ENCODE results near the gene LAPTM5.

Gene LAPTM5, protein sequence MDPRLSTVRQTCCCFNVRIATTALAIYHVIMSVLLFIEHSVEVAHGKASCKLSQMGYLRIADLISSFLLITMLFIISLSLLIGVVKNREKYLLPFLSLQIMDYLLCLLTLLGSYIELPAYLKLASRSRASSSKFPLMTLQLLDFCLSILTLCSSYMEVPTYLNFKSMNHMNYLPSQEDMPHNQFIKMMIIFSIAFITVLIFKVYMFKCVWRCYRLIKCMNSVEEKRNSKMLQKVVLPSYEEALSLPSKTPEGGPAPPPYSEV

DNA sequence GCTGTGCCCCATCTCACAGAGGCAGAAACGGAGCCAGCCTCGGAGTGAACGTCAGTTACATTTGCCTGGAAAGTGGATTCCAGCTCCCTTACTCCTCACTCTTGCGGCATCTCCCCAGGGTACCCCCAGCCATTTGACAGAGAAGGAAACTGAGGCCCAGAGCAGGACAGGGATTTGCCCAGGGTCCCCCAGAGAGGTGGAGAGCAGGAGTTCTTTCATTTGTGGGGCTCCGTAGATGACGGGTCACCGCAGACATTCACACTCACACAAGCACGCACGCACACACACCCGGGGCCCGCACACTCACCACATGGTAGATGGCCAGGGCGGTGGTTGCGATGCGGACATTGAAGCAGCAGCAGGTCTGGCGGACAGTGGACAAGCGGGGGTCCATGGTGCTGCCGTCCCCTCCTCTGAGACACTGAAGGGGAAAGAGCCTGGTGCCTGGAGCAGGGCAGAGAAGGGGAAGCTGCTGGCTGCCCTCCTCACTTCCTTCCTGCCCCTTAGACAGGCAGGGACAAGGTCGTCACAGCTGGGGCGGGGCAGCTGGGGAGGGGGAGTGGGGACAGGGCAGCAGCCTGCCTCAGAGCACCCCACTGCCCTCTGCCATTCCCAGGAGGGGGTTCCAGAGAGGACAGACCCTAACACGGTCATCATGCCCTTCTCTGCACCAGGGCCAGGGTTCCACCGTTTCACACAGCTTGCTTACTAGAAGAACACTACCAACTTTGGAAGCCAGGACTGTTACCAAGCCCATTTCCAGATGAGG is at the start of gene LAPTM5:
TSS of gene LAPTM5 (minus strand) at position 423 of the 769 bp plus-strand sequence. CDS start at position 394, 29 bp downstream.
- no peak for DNase-seq (ENCODE audit: low spot score)
- TF ChIP-seq, protein P1, sequence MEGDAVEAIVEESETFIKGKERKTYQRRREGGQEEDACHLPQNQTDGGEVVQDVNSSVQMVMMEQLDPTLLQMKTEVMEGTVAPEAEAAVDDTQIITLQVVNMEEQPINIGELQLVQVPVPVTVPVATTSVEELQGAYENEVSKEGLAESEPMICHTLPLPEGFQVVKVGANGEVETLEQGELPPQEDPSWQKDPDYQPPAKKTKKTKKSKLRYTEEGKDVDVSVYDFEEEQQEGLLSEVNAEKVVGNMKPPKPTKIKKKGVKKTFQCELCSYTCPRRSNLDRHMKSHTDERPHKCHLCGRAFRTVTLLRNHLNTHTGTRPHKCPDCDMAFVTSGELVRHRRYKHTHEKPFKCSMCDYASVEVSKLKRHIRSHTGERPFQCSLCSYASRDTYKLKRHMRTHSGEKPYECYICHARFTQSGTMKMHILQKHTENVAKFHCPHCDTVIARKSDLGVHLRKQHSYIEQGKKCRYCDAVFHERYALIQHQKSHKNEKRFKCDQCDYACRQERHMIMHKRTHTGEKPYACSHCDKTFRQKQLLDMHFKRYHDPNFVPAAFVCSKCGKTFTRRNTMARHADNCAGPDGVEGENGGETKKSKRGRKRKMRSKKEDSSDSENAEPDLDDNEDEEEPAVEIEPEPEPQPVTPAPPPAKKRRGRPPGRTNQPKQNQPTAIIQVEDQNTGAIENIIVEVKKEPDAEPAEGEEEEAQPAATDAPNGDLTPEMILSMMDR (IDR thresholded peaks at IDR 0.05; ENCODE audit: extremely low read depth, missing control alignments), result no peak

DNA sequence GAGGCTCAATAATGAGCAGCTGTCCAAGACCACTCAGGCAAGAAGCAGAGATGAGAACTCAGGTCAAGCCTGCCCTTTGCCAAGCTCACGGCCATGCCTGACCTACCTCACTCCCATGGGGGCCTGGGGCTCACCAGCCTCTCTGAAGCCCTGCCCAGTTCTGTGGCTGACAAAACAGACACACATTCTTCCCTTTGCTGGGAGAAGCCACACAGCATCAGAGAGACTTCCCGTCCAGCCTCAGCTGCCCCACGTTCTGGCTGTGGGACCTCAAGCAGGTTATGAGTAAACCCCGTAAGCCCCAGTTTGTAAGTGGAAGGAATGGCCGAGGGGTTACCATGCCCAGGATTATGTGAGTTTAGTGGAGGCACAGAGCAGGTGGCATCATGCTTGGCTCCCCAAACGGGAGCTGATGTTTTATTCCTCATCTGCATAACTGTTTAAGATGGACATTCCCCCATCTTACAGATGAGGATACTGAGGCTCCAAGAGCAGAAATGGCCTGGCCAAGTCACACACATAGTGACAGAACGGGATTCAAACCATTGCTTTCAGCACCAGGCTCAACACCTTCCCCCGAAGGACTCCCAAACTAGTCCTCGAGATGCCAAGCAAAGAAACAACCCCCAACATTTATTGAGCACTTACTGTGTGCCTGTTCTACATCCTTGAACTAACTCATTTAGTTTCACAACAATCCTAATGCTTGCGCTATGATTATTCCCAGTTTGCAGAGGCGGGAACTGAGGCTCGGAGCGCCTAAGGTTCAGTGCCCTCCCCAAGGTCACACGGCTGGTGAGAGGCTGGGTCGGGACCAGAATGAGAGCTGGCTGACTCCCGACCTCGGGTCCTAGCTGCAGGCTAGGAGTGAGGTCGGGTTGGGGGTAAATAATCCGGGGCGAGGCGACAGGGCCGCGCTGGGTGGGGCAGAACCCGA is 49.1 kb upstream of the LAPTM5 start:
- TF ChIP-seq, protein P1 (IDR thresholded peaks at IDR 0.05; ENCODE audit: extremely low read depth, missing control alignments), result no peak
- no peak for DNase-seq (ENCODE audit: low spot score)

DNA sequence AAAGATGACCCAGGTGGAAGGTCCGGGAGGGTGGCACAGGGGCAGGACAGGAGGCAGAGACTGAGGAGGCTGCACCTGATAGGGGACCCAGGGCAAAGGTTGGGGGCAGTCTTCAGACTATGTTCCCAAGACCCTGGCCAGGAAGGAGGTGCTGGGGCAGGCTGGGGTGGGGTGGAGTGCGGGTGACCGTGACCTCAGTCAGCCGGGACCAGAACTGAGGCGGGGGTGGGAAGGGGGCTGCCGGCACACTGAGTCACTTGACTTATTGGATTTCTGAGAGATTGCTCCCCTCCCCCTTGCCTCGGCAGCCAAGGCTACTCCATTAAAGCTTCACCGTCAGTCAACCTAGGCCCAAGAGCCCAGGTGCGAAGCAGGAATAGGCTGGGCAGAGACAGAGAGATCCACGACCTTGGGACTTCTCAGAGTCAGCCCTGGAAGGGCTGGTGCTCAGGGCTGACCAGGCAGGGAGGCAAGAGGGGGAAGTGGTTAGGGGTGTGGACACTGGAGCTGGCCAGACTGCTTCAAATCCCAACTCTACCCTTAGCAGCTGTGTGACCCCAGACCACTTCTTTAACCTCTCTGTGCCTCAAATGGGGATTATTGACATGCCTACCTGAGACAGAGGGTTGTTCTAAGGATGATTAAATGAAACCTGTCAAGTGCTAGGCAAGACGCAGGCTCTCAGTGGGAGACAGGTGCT is 47.9 kb upstream of the LAPTM5 start:
- DNase-seq (ENCODE audit: low spot score), result no peak
- TF ChIP-seq, protein P1 (IDR thresholded peaks at IDR 0.05; ENCODE audit: extremely low read depth, missing control alignments), result no peak

DNA sequence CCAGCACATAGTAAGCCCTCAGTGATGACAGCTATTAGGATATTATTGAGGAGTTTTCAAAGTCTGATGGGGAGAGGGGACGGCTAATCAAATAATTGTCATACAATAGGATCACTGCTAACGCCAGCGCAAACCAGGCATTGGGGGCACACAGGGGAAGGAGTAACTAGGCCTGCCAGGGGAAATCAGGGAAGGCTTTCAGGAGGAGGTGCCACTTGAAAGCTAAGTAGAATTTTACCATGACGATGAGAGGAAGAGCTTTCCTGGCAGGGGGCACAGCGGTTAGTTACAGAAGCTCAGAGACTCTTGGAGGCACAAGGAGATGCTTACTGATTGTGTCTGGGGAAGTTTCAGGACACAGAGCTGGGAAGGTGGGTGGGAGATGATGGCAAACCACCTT is 47.2 kb upstream of the LAPTM5 start:
- no peak for DNase-seq (ENCODE audit: low spot score)
- TF ChIP-seq, protein P1 (IDR thresholded peaks at IDR 0.05; ENCODE audit: extremely low read depth, missing control alignments), result no peak

DNA sequence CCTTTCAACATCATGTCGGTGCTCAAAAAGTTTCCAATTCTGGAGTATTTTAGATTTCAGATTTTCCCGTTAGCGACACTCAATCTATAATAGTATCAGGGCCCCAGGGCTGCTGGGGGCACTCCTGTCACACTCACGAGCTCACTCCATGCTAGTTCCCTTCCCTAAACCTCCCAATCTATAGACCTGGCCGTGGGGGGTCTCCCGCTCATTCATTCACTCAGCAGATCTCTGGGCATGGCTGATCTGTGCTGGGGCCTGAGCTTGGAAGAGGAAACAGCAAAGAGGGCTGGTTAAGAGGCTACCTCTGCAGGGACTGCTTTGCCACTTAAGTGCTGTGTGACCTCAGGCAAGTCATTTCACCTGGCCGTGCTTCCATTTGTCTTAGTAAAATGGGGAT is 46.8 kb upstream of the LAPTM5 start:
- no peak for DNase-seq (ENCODE audit: low spot score)
- TF ChIP-seq, protein P1 (IDR thresholded peaks at IDR 0.05; ENCODE audit: extremely low read depth, missing control alignments), result no peak

DNA sequence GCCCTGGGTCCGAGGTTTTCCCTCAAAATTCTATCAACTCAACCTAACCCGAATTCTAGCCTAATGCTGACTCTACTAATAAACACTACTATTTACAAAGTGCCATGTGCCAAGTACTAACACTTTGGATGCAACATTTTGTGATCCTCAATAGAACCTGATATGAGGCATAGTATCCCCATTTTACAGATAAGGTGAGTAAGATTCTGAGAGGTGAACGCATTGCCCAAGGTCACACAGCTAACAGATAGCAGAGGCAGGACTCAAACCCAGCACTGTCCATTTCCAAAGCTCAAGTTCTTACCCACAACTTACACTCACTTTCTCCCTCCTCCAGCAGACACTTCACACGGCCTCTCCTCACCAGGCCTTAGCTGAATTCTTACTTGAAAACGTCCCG is 46.0 kb upstream of the LAPTM5 start:
- TF ChIP-seq, protein P1 (IDR thresholded peaks at IDR 0.05; ENCODE audit: extremely low read depth, missing control alignments), result no peak
- no peak for DNase-seq (ENCODE audit: low spot score)
